ENCODE results near the gene CAPN15.

DNA sequence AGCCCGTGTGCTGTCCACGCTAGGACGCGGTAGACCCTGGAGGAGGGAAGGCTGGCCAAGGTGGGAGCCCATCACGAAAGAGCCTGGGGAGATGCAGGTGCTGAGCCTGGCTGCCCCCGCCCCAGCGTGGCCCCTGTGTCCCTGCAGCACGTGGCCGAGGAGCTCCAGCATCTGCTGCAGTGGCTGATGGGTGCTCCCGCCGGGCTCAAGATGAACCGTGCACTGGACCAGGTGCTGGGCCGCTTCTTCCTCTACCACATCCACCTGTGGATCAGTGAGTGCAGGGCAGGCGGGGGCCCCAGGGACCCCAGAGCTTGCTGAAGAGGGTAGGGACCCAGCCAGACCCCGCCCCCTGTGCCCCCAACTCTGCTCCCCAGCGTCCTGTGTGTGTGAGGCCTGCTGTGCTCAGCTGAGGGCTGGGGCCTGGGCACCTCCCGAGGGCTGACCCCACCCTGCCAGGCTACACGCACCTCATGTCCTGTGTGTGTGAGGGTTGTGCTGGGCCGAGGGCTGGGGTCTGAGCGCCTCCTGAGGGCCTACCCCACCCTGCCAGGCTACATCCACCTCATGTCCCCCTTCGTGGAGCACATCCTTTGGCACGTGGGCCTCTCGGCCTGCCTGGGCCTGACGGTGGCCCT lies 50.8 kb downstream of the CAPN15 start:
- TF ChIP-seq, protein P1, sequence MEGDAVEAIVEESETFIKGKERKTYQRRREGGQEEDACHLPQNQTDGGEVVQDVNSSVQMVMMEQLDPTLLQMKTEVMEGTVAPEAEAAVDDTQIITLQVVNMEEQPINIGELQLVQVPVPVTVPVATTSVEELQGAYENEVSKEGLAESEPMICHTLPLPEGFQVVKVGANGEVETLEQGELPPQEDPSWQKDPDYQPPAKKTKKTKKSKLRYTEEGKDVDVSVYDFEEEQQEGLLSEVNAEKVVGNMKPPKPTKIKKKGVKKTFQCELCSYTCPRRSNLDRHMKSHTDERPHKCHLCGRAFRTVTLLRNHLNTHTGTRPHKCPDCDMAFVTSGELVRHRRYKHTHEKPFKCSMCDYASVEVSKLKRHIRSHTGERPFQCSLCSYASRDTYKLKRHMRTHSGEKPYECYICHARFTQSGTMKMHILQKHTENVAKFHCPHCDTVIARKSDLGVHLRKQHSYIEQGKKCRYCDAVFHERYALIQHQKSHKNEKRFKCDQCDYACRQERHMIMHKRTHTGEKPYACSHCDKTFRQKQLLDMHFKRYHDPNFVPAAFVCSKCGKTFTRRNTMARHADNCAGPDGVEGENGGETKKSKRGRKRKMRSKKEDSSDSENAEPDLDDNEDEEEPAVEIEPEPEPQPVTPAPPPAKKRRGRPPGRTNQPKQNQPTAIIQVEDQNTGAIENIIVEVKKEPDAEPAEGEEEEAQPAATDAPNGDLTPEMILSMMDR (IDR thresholded peaks at IDR 0.05; ENCODE audit: low read depth, low read length): no peak
- TF ChIP-seq POLR2A (IDR thresholded peaks at IDR 0.05; ENCODE audit: extremely low read depth, insufficient read length) (no peak), MYC (IDR thresholded peaks at IDR 0.05; ENCODE audit: low read depth, low read length) (no peak)
- TF ChIP-seq, protein P2, sequence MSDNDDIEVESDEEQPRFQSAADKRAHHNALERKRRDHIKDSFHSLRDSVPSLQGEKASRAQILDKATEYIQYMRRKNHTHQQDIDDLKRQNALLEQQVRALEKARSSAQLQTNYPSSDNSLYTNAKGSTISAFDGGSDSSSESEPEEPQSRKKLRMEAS (IDR thresholded peaks at IDR 0.05; ENCODE audit: low read depth, low read length): no peak
